Measurements from ENCODE around the gene GSTP1. TPM values are rescaled to one million over a fixed set of nuclear protein-coding genes. Genes with fewer than 3 reads are reported as not detected.

The GSTP1 gene
- 1,098 and 1,233 TPM in 2 replicates for total RNA-seq (2014; rRNA removed; shearing (Covaris generic))

GRCh38 chr11:67583247-67584204, at the start of gene GSTP1:
TSS of gene GSTP1 (plus strand) at chr11:67583812. CDS start at chr11:67583844, 32 bp downstream.

DNA sequence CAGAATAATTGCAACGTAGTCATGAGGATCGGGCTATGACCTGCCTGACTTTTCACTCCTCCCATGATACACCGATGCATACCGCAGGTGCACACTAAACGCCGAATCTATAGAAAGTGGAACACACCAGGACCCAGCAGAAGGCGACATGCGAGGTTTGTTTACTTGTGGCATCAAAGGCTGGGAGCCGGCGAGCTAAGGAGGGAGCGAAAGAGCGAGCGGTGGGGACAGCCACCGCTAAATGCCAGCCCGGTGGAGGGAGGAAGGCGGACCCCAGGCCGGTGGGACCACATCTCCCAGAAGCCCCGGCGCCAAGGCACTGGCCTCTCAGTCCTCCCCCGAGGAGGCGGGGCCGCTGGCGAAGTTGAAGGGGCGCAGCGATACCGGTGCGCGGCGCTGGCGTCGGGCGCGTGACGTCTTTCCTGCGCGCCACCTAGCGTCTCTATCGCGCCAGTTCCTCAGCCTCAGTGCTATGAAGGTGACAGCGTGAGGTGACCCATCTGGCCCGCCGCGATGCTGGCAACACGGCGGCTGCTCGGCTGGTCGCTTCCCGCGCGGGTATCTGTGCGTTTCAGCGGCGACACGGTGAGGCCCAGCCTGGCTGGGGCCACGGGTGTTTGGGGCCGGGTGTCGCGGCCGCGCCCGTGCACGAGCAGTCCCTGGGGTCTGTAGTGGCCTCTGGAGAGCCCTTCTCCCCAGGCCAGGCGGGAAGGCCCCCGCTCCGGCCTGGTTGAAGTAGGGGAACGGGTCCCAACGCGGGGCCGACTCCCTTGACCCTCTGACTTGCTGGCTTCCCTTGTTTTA, 23.1 kb downstream of the GSTP1 start, which contains the start of gene NDUFV1:
Gene NDUFV1 (plus strand): TSS at position 445 of the 804 bp plus-strand sequence. CDS start 69 bp downstream, at position 514.

DNA sequence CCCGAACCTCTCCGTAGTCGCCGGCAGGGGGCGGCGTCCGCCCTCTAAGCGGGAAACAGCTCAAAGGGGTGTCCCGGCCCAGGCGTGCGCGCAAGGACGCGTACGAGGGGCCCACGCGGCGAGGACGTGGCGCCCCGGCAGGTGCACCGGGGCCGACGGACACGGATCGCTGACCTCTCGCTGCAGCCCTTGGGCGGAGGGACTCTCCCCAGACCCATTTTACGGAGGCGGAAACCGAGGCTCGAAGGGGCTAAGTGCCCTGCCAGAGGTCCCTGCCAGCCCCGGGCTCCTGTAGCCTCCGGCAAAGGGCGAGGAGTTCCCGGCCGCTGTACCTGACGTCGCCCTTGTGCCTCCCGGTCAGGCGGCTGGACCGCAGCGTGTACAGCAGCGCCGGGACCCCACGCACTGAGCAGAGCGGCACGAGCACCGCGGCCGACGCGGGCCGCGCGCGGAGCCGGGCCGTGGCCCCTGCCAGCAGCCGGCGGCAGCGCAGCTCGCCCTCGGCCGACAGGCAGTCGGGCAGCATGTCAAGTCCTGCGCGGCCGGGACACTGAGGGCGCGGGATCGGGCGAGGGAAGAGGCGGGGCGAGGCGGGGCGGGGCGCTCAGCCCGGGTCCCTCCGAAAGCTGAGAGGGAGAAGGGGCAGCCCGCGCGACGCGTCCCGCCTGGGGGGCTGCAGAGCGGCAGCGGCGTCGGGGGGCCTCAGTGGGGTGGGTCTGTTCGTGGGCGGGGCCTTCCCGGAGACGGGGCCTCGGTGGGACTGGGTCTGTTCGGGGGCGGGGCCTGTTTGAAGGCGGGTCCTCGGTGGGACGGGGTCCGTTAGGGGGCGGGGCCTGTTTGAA, 46.0 kb downstream of the GSTP1 start, which contains the start of gene NUDT8:
Gene NUDT8 (minus strand): TSS at position 552 of the 842 bp plus-strand sequence. CDS start 26 bp downstream, at position 526.

Small RNA genes lying within 50 kb of the gene (small RNA-seq; reads per million reads assigned to genes)
- gene AP003385.3, result not detected

Other genes starting within 250 kb of the GSTP1 start
- gene POLD4, start 230.3 kb upstream of the GSTP1 start, total RNA-seq (2014; rRNA removed; shearing (Covaris generic)), result 110 and 118 TPM in 2 replicates
- gene CLCF1, start 210.2 kb upstream of the GSTP1 start, total RNA-seq (2014; rRNA removed; shearing (Covaris generic)), result 14.1 and 19.9 TPM in 2 replicates
- gene RAD9A, start 191.8 kb upstream of the GSTP1 start, total RNA-seq (2014; rRNA removed; shearing (Covaris generic)), result 14.7 and 15.6 TPM in 2 replicates
- gene PPP1CA, start 182.0 kb upstream of the GSTP1 start, total RNA-seq (2014; rRNA removed; shearing (Covaris generic)), result 177 and 183 TPM in 2 replicates
- gene TBC1D10C, start 179.7 kb upstream of the GSTP1 start, total RNA-seq (2014; rRNA removed; shearing (Covaris generic)), result 0.34 TPM in 2 replicates
- gene CARNS1, start 168.1 kb upstream of the GSTP1 start, total RNA-seq (2014; rRNA removed; shearing (Covaris generic)), result 0.03 and 0.26 TPM in 2 replicates
- 71.7 and 98.8 TPM in 2 replicates for gene RPS6KB2, start 155.3 kb upstream of the GSTP1 start, total RNA-seq (2014; rRNA removed; shearing (Covaris generic))
- gene PTPRCAP, start 146.1 kb upstream of the GSTP1 start, total RNA-seq (2014; rRNA removed; shearing (Covaris generic)), result 0.96 and 1.4 TPM in 2 replicates
- 110 and 122 TPM in 2 replicates for gene CORO1B, start 140.3 kb upstream of the GSTP1 start, total RNA-seq (2014; rRNA removed; shearing (Covaris generic))
- not detected in 2 replicates for gene GPR152, start 131.1 kb upstream of the GSTP1 start, total RNA-seq (2014; rRNA removed; shearing (Covaris generic))
- 0.15 TPM in 1 of 2 replicates, not detected in the other for gene CABP4, start 128.5 kb upstream of the GSTP1 start, total RNA-seq (2014; rRNA removed; shearing (Covaris generic))
- gene TMEM134, start 114.6 kb upstream of the GSTP1 start, total RNA-seq (2014; rRNA removed; shearing (Covaris generic)), result 38.2 and 55.7 TPM in 2 replicates
- 182 and 192 TPM in 2 replicates for gene AIP, start 100.8 kb upstream of the GSTP1 start, total RNA-seq (2014; rRNA removed; shearing (Covaris generic))
- 42.1 and 54.4 TPM in 2 replicates for gene PITPNM1, start 78.4 kb upstream of the GSTP1 start, total RNA-seq (2014; rRNA removed; shearing (Covaris generic))
- gene CDK2AP2, start 75.7 kb upstream of the GSTP1 start, total RNA-seq (2014; rRNA removed; shearing (Covaris generic)), result 35.2 and 35.9 TPM in 2 replicates
- gene CABP2, start 60.4 kb upstream of the GSTP1 start, total RNA-seq (2014; rRNA removed; shearing (Covaris generic)), result not detected in 2 replicates
- gene NDUFV1, start 23.1 kb downstream of the GSTP1 start, total RNA-seq (2014; rRNA removed; shearing (Covaris generic)), result 310 and 343 TPM in 2 replicates
- 13.8 and 25.0 TPM in 2 replicates for gene NUDT8, start 46.1 kb downstream of the GSTP1 start, total RNA-seq (2014; rRNA removed; shearing (Covaris generic))
- not detected in 2 replicates for gene TBX10, start 56.0 kb downstream of the GSTP1 start, total RNA-seq (2014; rRNA removed; shearing (Covaris generic))
- gene ACY3, start 66.9 kb downstream of the GSTP1 start, total RNA-seq (2014; rRNA removed; shearing (Covaris generic)), result 0.13 TPM in 1 of 2 replicates, not detected in the other
- not detected in 2 replicates for gene ALDH3B2, start 90.8 kb downstream of the GSTP1 start, total RNA-seq (2014; rRNA removed; shearing (Covaris generic))